ENCODE results near the gene HAVCR2. TPM values are rescaled to one million over a fixed set of nuclear protein-coding genes. Genes with fewer than 3 reads are reported as not detected.

Gene HAVCR2
- 10 to 100 TPM; 12.6 to 15.9 TPM for total RNA-seq

- intact Hi-C loops (cut with DNase I, micrococcal nuclease), result loop anchor here (1.0 to 2.0 kb wide), 4 partner anchors 9 to 188 kb away; partner anchors contain the start of gene MED7 (in 1 of the 2)
- no peaks in the 10 kb centered on the region for H3K9me3 Mint-ChIP-seq (ENCODE audit: low read depth)
- DNase-seq (peak; percentile 82), ATAC-seq (peak; percentile 96)
- H3K4me3 Mint-ChIP-seq, result peak within 1 kb of the TSS; percentile 65
- no peaks in the 10 kb centered on the region for H3K27me3 Mint-ChIP-seq
- peaks cover 45% of the 10 kb centered on the region for H3K4me1 Mint-ChIP-seq
- CTCF ChIA-PET, result interaction anchor here (0.6 to 3.9 kb wide), 4 partner anchors 23 to 76 kb away, joined by 3 to 18 read pairs (median 4); partner anchors contain the start of gene MED7
- H3K27ac Mint-ChIP-seq, result peak within 1 kb of the TSS; percentile 97
- H3K36me3 Mint-ChIP-seq (ENCODE audit: low read depth), result peaks cover 12% of the 10 kb centered on the region
- POLR2A ChIA-PET, result interaction anchor here (0.6 to 1.0 kb wide), 2 partner anchors 21 to 32 kb away, joined by 3 read pairs; no protein-coding TSS in a partner anchor
Observed at GRCh38 chr5:157108976-157109375, at the start of gene HAVCR2. Gene HAVCR2, minus strand, starts transcription at chr5:157109044. Its CDS starts 61 bp downstream, at chr5:157108983.

GRCh38 chr5:157157293-157157891 lies 48.5 kb upstream of the HAVCR2 start:
- H3K27me3 Mint-ChIP-seq, result no peaks in the 10 kb centered on the region

DNA sequence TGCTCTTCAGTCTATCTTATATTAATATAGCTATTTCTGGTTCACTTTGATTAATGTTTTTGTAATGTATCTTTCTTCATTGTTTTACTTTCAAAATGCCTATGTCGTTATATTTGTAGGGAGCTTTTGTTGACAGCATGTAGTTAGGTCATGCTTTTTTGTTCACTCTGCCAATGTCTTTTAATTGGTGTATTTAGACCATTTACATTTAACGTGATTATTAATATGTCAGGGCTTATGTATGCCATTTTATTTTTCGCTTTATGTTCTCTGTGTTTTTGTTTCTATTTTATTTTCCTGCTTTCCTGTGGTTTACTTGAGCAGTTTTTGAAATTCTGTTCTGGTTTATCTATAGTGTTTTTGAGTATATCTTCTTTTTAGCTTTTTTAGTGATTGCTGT lies 46.5 kb upstream of the HAVCR2 start:
- Mint-ChIP-seq H3K9me3 (ENCODE audit: low read depth) (peaks cover 3% of the 10 kb centered on the region), H3K4me3 (peak overlapping the region; percentile 74), H3K27me3 (no peaks in the 10 kb centered on the region), H3K4me1 (peaks cover 85% of the 10 kb centered on the region), H3K36me3 (ENCODE audit: low read depth) (peaks cover 12% of the 10 kb centered on the region), H3K27ac (peak overlapping the region; percentile 98)
- no peak for ATAC-seq
- no peak for DNase-seq
- CTCF ChIA-PET, result interaction anchor here (0.6 to 2.0 kb wide), 14 partner anchors 10 to 432 kb away, joined by 3 to 6 read pairs (median 3); partner anchors contain the start of genes ITK and MED7
- POLR2A ChIA-PET, result interaction anchor here (0.7 to 2.1 kb wide), 4 partner anchors 12 to 69 kb away, joined by 3 to 7 read pairs (median 5); partner anchors contain the start of gene MED7
- intact Hi-C loops (cut with DNase I, micrococcal nuclease), result loop anchor here (5.0 to 10.0 kb wide), 3 partner anchors 117 to 577 kb away; partner anchors contain the start of gene THG1L (in 1 of the 2)

More at GRCh38 chr5:157157293-157157891, 48.5 kb upstream of the HAVCR2 start:
- ATAC-seq (no peak), DNase-seq (no peak)
- Mint-ChIP-seq H3K36me3 (ENCODE audit: low read depth) (peaks cover 12% of the 10 kb centered on the region), H3K27ac (peak overlapping the region; percentile 66), H3K9me3 (ENCODE audit: low read depth) (peaks cover 3% of the 10 kb centered on the region), H3K4me1 (peaks cover 80% of the 10 kb centered on the region), H3K4me3 (no peak overlapping the region)
- intact Hi-C loops (cut with DNase I, micrococcal nuclease), result loop anchor here (5.0 to 10.0 kb wide), 3 partner anchors 115 to 575 kb away; partner anchors contain the start of gene THG1L (in 1 of the 2)
- CTCF ChIA-PET, result interaction anchor here (0.7 to 2.2 kb wide), 8 partner anchors 9 to 213 kb away, joined by 3 to 11 read pairs (median 6); partner anchors contain the start of gene ITK
- POLR2A ChIA-PET, result interaction anchor here (0.9 kb wide), 1 partner anchor 32 kb away, joined by 4 read pairs; no protein-coding TSS in a partner anchor

DNA sequence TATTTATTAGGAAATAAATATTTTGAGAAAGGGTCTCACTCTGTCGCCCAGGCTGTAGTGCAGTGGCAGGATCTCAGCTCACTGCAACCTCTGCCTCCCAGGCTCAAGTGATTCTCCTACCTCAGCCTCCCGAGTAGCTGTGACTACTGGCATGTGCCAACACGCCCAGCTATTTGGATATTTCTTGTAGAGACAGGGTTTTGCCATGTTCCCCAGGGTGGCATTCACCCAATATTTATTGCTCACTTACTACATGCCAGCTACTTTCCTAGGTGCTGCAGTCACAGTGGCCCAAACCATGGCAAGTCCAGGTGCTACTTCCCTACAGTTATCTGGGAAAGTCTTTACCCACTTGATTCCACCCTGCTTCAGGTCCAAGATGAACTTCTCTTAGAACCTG lies 42.2 kb upstream of the HAVCR2 start:
- no peak overlapping the region for H3K4me3 Mint-ChIP-seq
- H3K27me3 Mint-ChIP-seq, result no peaks in the 10 kb centered on the region
- ATAC-seq (no peak), DNase-seq (no peak)
- POLR2A ChIA-PET, result interaction anchor here (0.7 kb wide), 1 partner anchor 35 kb away, joined by 4 read pairs; no protein-coding TSS in a partner anchor
- H3K4me1 Mint-ChIP-seq, result peaks cover 65% of the 10 kb centered on the region
- H3K27ac Mint-ChIP-seq, result peak overlapping the region; percentile 79
- CTCF ChIA-PET, result interaction anchor here (0.9 to 4.7 kb wide), 13 partner anchors 13 to 179 kb away, joined by 3 to 40 read pairs (median 4); no protein-coding TSS in a partner anchor
- no peaks in the 10 kb centered on the region for H3K9me3 Mint-ChIP-seq (ENCODE audit: low read depth)
- H3K36me3 Mint-ChIP-seq (ENCODE audit: low read depth), result peaks cover 4% of the 10 kb centered on the region
- intact Hi-C loops (cut with DNase I, micrococcal nuclease), result loop anchor here in 1 of 2 experiments (10.0 kb wide), 1 partner anchor 444 kb away; no protein-coding TSS in a partner anchor

- ChIA-PET CTCF (interaction anchor here (0.5 to 4.7 kb wide), 43 partner anchors 9 to 582 kb away, joined by 3 to 40 read pairs (median 6); partner anchors contain the start of gene ITK), POLR2A (interaction anchor here (0.5 to 2.0 kb wide), 8 partner anchors 26 to 1221 kb away, joined by 3 to 11 read pairs (median 4); partner anchors contain the start of gene ITK)
- H3K4me1 Mint-ChIP-seq, result peaks cover 48% of the 10 kb centered on the region
- intact Hi-C loops (cut with DNase I, micrococcal nuclease), result loop anchor here (1.0 to 5.0 kb wide), 8 partner anchors 32 to 323 kb away; partner anchors contain the start of genes CYFIP2 (in 1 of the 2) and ITK (in 1 of the 2)
- peak overlapping the region; percentile 2 for H3K4me3 Mint-ChIP-seq
- no peaks in the 10 kb centered on the region for H3K9me3 Mint-ChIP-seq (ENCODE audit: low read depth)
- DNase-seq (peak; percentile 88), ATAC-seq (peak; percentile 66)
- no peaks in the 10 kb centered on the region for H3K27me3 Mint-ChIP-seq
- no peaks in the 10 kb centered on the region for H3K36me3 Mint-ChIP-seq (ENCODE audit: low read depth)
- H3K27ac Mint-ChIP-seq, result peak overlapping the region; percentile 74
Observed at GRCh38 chr5:157148734-157149615, 40.1 kb upstream of the HAVCR2 start.

GRCh38 chr5:157143127-157143971 lies 34.5 kb upstream of the HAVCR2 start:
- Mint-ChIP-seq H3K4me3 (peak overlapping the region; percentile 84), H3K27me3 (no peaks in the 10 kb centered on the region), H3K27ac (peak overlapping the region; percentile 99), H3K9me3 (ENCODE audit: low read depth) (no peaks in the 10 kb centered on the region), H3K4me1 (peaks cover 48% of the 10 kb centered on the region), H3K36me3 (ENCODE audit: low read depth) (peaks cover 37% of the 10 kb centered on the region)
- POLR2A ChIA-PET, result interaction anchor here (0.6 to 2.4 kb wide), 28 partner anchors 11 to 588 kb away, joined by 3 to 27 read pairs (median 4); partner anchors contain the start of genes ITK and THG1L
- peak; percentile 81 for DNase-seq
- ATAC-seq, result peak; percentile 52
- intact Hi-C loops (cut with DNase I, micrococcal nuclease), result loop anchor here (2.0 to 5.0 kb wide), 4 partner anchors 35 to 599 kb away; partner anchors contain the start of genes HAVCR2 (in 1 of the 2) and LSM11 (in 1 of the 2)
- CTCF ChIA-PET, result interaction anchor here (0.6 to 3.2 kb wide), 20 partner anchors 11 to 223 kb away, joined by 3 to 16 read pairs (median 4); partner anchors contain the start of gene HAVCR2

GRCh38 chr5:157142317-157143126 lies 33.7 kb upstream of the HAVCR2 start, which contains the start of gene MED7:
Gene MED7, minus strand, starts transcription at chr5:157142865. Its CDS starts 3,434 bp downstream, at chr5:157139431.
- peak within 1 kb of the TSS; percentile 84 for H3K4me3 Mint-ChIP-seq
- H3K27ac Mint-ChIP-seq, result peak within 1 kb of the TSS; percentile 99
- peaks cover 46% of the 10 kb centered on the region for H3K4me1 Mint-ChIP-seq
- H3K36me3 Mint-ChIP-seq (ENCODE audit: low read depth), result peaks cover 45% of the 10 kb centered on the region
- ChIA-PET POLR2A (interaction anchor here (0.6 to 2.4 kb wide), 29 partner anchors 10 to 589 kb away, joined by 3 to 27 read pairs (median 4); partner anchors contain the start of genes ITK and THG1L), CTCF (interaction anchor here (0.6 to 3.2 kb wide), 21 partner anchors 10 to 966 kb away, joined by 3 to 16 read pairs (median 4); partner anchors contain the start of gene HAVCR2)
- H3K27me3 Mint-ChIP-seq, result no peaks in the 10 kb centered on the region
- intact Hi-C loops (cut with DNase I, micrococcal nuclease), result loop anchor here (2.0 to 5.0 kb wide), 4 partner anchors 34 to 600 kb away; partner anchors contain the start of genes HAVCR2 (in 1 of the 2) and LSM11 (in 1 of the 2)
- DNase-seq (peak; percentile 95), ATAC-seq (peak; percentile 98)
- no peaks in the 10 kb centered on the region for H3K9me3 Mint-ChIP-seq (ENCODE audit: low read depth)

DNA sequence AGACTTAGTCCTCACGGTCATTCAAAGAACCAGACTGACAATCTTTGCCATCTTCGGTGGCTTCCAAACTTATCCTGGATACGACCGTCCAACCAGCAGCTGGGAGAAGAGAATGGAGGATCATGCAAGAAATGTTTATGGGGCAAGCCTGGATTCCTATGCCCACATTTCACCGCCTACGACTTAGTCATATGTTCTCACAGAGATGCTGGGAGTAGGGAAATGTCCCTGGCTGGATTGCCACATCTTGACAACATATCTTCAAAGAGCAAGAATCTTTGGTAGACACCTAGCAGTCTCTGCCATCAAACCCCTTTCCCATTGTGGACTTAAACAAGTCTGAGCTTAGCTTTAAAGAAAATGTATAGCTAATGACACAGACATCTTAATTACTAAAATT lies 28.8 kb upstream of the HAVCR2 start:
- CTCF ChIA-PET, result interaction anchor here (0.7 to 0.8 kb wide), 3 partner anchors 12 to 223 kb away, joined by 3 to 5 read pairs (median 4); no protein-coding TSS in a partner anchor
- Mint-ChIP-seq H3K36me3 (ENCODE audit: low read depth) (peaks cover 51% of the 10 kb centered on the region), H3K27ac (no peak overlapping the region), H3K27me3 (no peaks in the 10 kb centered on the region), H3K9me3 (ENCODE audit: low read depth) (no peaks in the 10 kb centered on the region), H3K4me1 (peaks cover 64% of the 10 kb centered on the region), H3K4me3 (no peak overlapping the region)
- DNase-seq (no peak), ATAC-seq (no peak)
- POLR2A ChIA-PET, result interaction anchor here (0.6 kb wide), 1 partner anchor 594 kb away, joined by 3 read pairs; no protein-coding TSS in a partner anchor
- intact Hi-C loops (cut with DNase I, micrococcal nuclease), result loop anchor here (5.0 to 10.0 kb wide), 4 partner anchors 215 to 2003 kb away; no protein-coding TSS in a partner anchor

- DNase-seq (no peak), ATAC-seq (no peak)
- Mint-ChIP-seq H3K4me1 (peaks cover 34% of the 10 kb centered on the region), H3K36me3 (ENCODE audit: low read depth) (peaks cover 4% of the 10 kb centered on the region), H3K4me3 (no peak overlapping the region), H3K27ac (no peak overlapping the region), H3K27me3 (no peaks in the 10 kb centered on the region), H3K9me3 (ENCODE audit: low read depth) (no peaks in the 10 kb centered on the region)
- intact Hi-C loops (cut with DNase I, micrococcal nuclease), result loop anchor here (2.0 to 10.0 kb wide), 11 partner anchors 105 to 1997 kb away; no protein-coding TSS in a partner anchor
- ChIA-PET POLR2A (interaction anchor here (0.6 to 1.5 kb wide), 2 partner anchors 11 to 183 kb away, joined by 3 to 6 read pairs; partner anchors contain the start of gene MED7), CTCF (interaction anchor here (0.6 to 2.6 kb wide), 35 partner anchors 9 to 1515 kb away, joined by 3 to 18 read pairs (median 4); partner anchors contain the start of genes HAVCR2 and MED7)
Observed at GRCh38 chr5:157132281-157132612, 23.4 kb upstream of the HAVCR2 start.
